K562 (cell line): ENCODE results near the gene RHBDD1.

Source experiments
- BCL6 ChIP-seq: fragments of 250-450 bp; sonication (Bioruptor Pico); IDR thresholded peaks from 2 replicates; pipeline ENCODE4 v1.4.0; 2020
- E2F1 ChIP-seq: sonication (generic); formaldehyde crosslinking; IDR thresholded peaks from 2 replicates; pipeline ENCODE4 v1.8.1; 2023; ENCODE audit warnings: mild to moderate bottlenecking, missing genetic modification reagents, moderate library complexity
- E2F5 ChIP-seq: sonication (generic); formaldehyde crosslinking; IDR thresholded peaks from 2 replicates; pipeline ENCODE4 v1.8.0; 2022; ENCODE audit warnings: mild to moderate bottlenecking, missing genetic modification reagents
- EWSR1 ChIP-seq: fragments of 450-650 bp; IDR thresholded peaks from 2 replicates; pipeline ENCODE4 v1.6.1; 2018; ENCODE audit warnings: borderline replicate concordance, mild to moderate bottlenecking, low read depth, moderate library complexity; ENCODE audit not compliant: partially characterized antibody
- HES1 ChIP-seq: fragments of 450-650 bp; IDR thresholded peaks from 2 replicates; pipeline ENCODE4 v1.6.1; 2016; ENCODE audit warnings: low read depth, mild to moderate bottlenecking, moderate library complexity
- MXI1 ChIP-seq: IDR thresholded peaks from 2 replicates; pipeline ENCODE4 v1.6.1; 2011; ENCODE audit warnings: low read depth, mild to moderate bottlenecking, improper control_type of control experiment, low read length
- RBM34 ChIP-seq: fragments of 200-400 bp; formaldehyde crosslinking; IDR thresholded peaks from 2 replicates; pipeline ENCODE4 v1.6.1; 2018; ENCODE audit warnings: low read length, borderline replicate concordance; ENCODE audit not compliant: insufficient read depth
- ZNF12 ChIP-seq: sonication (generic); formaldehyde crosslinking; IDR thresholded peaks from 2 replicates; pipeline ENCODE4 v1.4.0; 2020; ENCODE audit warnings: mild to moderate bottlenecking, missing genetic modification reagents
- ZNF24 ChIP-seq: fragments of 450-650 bp; IDR thresholded peaks from 2 replicates; pipeline ENCODE4 v1.6.1; 2016
- ZNF274 ChIP-seq: IDR thresholded peaks from 2 replicates; pipeline ENCODE4 v1.6.1; 2011; ENCODE audit warnings: low read depth, mild to moderate bottlenecking, low read length, moderate library complexity, borderline replicate concordance
- ZNF408 ChIP-seq: fragments of 250-450 bp; sonication (Bioruptor Pico); IDR thresholded peaks from 2 replicates; pipeline ENCODE4 v1.4.0; 2020; ENCODE audit warnings: low read depth, mild to moderate bottlenecking, moderate library complexity

- TF ChIP-seq EWSR1 (no peak), ZNF24 (no peak), MXI1 (no peak), ZNF274 (no peak), RBM34 (no peak), HES1 (no peak), E2F5 (CRISPR knock-in tag) (no peak), E2F1 (no peak), ZNF12 (CRISPR knock-in tag) (no peak), BCL6 (CRISPR knock-in tag) (no peak), ZNF408 (CRISPR knock-in tag) (no peak)
Measured at GRCh38 chr2:226837787-226838603, 2.1 kb downstream of the RHBDD1 start.
